Hair follicle dermal papilla cell (primary cell): ENCODE measurements around the gene AKNAD1. TPM values are rescaled to one million over a fixed set of nuclear protein-coding genes. Genes with fewer than 3 reads are reported as not detected.

Experiments used
- total RNA-seq: library from RNA; depleted of rRNA; stranded (reverse); fragments of >200 nt; gene quantifications from 2 replicates; pipeline ENCODE4 v1.2.3, GENCODE V29; 2012

Gene AKNAD1, protein sequence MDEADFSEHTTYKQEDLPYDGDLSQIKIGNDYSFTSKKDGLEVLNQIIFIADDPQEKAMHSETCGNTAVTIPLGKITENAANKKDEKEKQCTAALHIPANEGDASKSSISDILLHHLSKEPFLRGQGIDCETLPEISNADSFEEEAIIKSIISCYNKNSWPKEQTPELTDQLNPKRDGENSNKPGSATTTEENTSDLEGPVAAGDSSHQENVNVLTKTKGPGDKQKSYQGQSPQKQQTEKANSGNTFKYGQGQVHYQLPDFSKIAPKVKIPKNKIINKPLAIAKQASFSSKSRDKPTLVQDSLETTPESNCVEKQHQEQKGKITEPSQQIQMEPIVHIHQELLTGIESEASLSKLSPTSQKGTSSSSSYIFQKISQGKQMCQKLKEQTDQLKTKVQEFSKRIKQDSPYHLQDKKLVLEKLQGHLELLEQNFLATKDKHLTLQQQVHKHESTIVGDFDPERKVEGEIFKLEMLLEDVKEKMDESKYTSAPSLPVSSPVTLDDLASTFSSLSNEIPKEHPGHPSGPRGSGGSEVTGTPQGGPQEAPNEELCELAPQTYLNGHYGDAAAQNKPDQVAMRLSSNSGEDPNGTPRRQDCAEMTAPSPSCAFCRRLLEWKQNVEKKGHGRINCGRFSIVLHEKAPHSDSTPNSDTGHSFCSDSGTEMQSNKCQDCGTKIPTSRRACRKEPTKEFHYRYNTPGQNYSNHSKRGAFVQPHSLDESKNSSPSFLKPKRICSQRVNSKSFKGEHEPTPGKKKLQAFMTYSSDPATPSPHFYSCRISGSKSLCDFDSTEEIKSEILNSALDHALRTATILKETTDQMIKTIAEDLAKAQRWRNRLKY
- 0.49 TPM in 1 of 2 replicates, not detected in the other for total RNA-seq

DNA sequence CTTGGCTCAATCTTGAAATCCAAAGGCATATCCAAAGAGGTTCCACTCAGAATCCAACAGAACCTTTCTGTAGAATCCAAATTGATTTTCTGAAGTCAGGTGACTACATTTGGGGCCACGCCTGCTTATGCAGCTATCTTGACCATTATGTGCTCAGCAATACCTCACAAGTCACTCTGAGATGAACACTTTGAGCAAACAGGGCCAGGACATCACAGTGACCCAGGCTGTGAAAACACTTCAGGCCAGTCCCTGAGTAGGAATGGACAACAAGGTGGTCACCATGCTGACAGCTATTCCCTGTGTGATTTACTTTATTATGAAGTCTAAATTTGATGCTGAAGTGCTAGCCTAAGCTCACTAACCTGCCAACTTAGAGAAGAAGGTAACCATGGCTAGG, at the start of gene AKNAD1:
AKNAD1 (minus strand) TSS at position 101 of the 400 bp plus-strand sequence. CDS start 4,430 bp downstream, outside the sequence.

Other genes with a start within 250 kb of the AKNAD1 start
- gene HENMT1, start 196.0 kb downstream of the AKNAD1 start, total RNA-seq, result 4.5 and 4.6 TPM in 2 replicates
- 16.0 and 17.7 TPM in 2 replicates for gene PRPF38B, start 164.8 kb downstream of the AKNAD1 start, total RNA-seq
- not detected in 2 replicates for gene FNDC7, start 144.2 kb downstream of the AKNAD1 start, total RNA-seq
- 41.7 and 62.1 TPM in 2 replicates for gene STXBP3, start 110.4 kb downstream of the AKNAD1 start, total RNA-seq
- 43.6 and 47.4 TPM in 2 replicates for gene GPSM2, start 19.9 kb upstream of the AKNAD1 start, total RNA-seq
- 28.7 and 30.3 TPM in 2 replicates for gene CLCC1, start 106.4 kb upstream of the AKNAD1 start, total RNA-seq
- 23.4 and 23.7 TPM in 2 replicates for gene WDR47, start 185.0 kb upstream of the AKNAD1 start, total RNA-seq
- gene TAF13, start 218.9 kb upstream of the AKNAD1 start, total RNA-seq, result 68.7 and 86.2 TPM in 2 replicates
- 32.2 and 34.1 TPM in 2 replicates for gene TMEM167B, start 233.7 kb upstream of the AKNAD1 start, total RNA-seq